ENCODE results near the gene MEGF11.

The MEGF11 gene

DNA sequence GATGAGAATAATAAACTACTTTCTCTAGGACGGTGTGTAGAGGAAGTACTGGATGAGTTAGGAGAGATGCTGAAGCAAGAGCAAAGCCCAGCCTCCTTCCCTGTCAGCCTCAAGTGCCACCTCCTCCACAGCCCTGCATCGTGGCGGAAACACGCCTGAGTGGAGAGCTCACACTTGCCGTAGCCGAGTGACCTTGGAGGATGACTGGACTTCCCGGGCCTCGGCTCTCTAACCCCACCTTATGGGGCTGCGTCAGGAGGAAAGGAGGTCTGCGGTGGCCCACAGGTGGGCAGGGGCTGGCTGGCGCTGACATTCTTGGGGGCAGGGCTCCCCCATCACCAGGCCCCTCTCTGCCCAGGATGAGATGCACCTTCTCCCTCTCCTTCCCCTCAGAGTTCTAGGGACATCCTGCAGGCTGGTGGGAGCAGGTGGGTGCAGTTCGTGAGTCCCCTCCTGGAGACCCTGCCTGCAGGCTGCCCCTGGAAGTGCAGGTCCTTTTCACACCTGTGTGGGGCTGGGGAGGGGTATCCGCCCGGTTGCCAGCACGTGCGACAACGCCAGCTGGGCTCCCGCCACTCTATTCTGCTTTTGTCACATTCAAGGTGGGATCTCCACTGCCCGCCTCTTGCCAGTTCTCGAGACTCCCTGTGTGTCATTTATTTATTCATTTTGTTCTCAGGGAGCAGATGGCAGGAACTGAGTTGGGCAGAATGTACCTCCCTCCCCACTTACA is 175.2 kb downstream of the MEGF11 start:
- DNase-seq, result no peak

DNA sequence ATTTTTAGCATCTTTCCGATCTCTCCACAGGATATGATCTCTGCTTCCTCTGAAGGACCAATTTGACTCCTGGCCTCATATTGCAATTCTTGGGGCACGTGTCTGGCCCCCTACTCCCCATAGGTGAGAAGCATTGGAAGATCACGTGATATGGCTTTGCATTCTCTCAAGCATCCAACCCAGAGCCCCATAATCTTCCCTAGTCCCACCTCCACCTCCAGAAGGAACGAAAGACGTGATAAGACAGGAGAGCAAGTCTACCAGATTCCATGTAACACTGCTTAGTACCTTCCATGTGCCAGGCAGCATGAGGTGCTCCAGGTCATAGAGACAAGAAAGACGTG is 176.3 kb downstream of the MEGF11 start:
- no peak for DNase-seq

- no peak for DNase-seq
Observed at GRCh38 chr15:66076591-66077319, 176.8 kb downstream of the MEGF11 start.

DNA sequence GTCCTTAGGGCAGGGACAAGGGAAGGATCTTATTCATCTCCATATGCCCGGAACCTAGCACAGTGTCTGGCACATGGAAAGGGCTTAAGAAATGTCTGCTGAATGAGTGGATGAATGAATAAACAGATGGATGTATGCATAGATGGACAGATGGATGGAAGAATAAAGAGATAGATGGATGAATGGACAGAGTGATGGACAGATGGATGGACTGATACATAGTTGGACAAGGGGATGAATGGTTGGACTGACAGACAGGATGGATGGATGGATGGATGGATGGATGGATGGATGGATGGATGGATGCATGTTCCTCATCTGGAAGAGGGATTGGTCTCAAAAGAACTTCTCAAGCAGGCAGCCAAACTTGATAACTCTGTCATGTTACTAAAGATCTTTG is 177.6 kb downstream of the MEGF11 start:
- no peak for DNase-seq

DNA sequence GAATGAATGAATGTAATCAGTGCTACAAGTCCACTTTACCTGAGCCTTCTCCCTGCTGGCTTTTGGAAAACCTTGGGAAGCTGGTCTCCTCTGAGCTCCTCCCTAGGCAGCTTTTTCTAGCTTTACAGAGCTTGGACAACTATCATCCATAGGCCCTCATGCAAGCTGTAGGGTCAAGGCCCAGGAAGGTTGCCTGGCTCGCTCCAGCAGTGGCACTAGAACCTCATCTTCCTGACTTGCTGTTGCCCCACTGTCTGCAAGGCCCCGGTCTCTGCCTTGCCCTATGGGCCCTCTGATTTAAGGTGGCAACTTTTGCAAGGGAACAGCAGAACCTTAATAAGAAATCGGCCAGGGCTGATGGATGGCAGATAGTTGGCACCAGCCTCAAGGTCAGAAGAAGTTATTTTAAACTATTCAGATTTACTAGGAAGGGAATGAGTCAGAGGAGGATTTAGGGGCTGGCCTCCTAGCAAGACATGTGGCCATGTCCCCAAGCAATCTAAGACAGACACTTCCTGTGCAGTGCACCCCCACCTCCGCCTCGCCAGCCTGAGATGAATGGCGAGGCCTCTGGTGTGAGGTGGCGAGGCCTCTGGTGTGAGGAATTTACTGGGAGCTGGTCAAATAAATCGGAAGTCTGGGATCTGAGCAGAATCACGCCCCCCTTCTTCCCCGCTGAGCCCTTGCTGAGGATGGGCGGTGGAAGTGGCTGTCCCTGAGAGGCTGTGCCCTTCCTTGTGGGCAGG is 180.8 kb downstream of the MEGF11 start:
- DNase-seq, result no peak

- no peak for DNase-seq
Observed at GRCh38 chr15:66071921-66072295, 181.6 kb downstream of the MEGF11 start.

DNA sequence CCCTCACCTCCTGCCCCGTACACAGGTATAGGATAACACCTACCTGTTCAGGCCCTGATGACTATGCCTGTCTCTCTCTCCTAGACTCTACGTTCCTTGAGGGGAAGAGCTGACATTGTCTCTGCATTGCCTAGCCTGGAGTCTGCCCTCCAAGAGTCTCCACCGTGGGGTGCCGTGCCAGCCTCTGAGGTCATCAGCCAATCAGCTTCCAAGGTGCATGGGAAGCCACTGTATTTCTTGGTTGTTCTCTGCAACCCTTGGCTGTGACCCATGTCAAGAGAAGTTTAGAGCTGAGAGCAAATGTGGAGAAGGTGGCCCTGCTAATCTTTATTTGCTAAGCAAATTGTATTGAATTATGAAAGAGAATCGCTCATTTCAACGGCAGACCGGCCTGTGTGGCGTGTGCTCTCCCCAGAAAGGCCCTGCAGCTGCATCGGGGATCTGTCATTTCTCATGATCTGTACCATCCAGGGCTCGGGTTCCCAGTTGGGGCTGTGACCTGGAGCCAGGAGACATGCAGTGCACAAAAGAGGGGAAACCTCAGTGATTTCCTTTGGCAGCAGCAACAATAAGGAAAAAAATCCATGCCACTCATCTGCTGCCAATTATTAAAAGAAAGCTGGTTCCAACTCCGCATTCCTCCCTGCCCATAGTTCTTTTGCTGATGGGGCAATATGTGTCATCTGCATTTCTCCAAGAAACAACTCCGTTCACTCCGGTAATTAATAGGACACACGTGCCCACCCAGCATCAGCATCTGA is 182.2 kb downstream of the MEGF11 start:
- DNase-seq, result no peak

DNA sequence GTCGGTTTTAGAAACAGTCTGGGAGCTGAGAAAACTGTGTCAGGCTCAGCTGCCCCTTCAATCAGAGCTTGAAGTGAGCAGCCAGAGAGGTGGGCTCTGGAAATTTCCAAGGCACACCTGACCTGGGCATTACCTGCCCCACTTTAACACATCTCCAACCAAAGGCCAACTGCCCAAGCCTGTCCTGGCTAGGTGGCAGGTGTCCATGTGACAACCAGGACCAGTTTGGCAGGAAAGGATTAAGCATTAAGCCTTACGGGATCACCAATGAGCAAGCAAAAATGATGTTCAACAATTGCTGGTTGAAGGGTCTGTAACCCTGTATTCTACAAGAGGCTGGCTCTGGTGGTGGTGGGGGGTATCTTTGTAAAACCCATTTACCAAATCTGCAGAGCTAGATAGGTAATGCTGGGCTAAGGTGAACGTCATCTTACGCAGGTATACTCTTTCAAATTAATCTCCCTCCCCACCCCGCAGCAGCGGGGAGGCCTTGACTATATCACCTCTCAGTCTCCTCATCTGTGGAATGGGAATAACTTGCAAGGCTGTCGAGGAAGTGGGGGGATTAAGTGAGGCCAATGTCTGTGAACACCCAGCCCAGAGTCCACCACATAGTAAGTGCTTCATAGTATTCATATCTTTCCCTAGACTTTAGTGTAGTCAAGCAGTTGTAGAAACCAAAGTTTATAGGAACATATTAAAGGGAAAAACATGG is 183.2 kb downstream of the MEGF11 start:
- DNase-seq, result no peak

DNA sequence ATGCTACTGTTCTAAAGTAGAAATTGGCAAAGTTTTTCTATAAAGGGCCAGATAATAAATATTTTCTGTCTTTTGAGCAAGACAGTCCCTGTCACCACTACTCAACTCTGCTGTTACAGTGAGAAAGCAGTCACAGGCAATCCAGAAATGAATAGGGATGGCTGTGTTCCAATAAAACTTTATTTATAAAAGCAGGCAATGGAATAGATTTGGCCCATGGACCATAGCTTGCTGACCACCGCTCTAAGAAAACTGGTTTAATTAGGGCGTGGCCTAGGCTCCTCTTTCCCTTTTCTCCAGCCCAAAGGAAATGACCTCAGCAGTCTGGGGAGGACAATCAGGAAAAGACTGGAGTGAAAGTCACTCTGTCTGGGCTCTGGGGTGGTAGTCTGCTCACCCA is 183.8 kb downstream of the MEGF11 start:
- DNase-seq, result no peak

GRCh38 chr15:66068801-66069200 is 184.7 kb downstream of the MEGF11 start:
- no peak for DNase-seq

GRCh38 chr15:66067687-66068086 is 185.9 kb downstream of the MEGF11 start:
- no peak for DNase-seq

DNA sequence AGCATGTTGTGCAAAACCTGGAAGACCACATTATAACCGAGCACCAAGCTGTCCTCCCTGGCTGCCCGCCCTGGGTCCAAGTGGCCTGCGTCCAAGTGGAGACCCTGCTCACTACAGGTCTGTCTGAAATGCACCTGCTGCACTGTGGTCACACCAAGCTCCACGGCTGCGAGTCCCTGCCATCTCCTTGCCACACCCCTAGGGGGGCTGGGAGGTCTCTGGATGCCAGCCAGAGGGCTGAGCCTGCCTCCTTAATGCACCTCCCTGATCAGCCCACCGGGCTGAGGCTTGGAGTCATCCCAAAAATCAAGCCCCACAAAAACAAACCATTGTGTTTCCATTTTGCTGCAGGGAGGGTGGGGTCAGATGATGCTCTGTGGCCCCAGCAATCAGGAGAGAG is 187.1 kb downstream of the MEGF11 start:
- DNase-seq, result peak; percentile 15

GRCh38 chr15:66066005-66066404 is 187.5 kb downstream of the MEGF11 start:
- no peak for DNase-seq

DNA sequence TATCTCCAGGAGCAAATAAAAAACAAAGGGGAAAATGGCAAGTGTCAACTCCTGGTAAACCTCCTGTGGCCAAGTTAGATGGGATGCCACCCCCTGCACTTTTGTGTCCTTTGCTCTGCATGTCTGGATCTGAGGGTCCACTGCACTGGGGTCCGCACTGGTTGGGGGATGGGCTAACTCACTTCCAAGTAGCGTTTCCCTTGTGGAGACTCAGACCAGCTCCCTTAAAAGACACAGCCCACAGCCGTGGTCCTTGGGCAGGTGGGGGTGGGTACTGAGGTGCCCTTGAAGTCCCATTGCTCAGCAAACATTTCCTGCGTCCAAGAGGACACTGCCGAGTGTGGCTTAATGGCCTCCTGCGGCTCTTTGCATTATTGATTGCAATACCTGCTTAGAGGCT is 188.2 kb downstream of the MEGF11 start:
- DNase-seq, result no peak

DNA sequence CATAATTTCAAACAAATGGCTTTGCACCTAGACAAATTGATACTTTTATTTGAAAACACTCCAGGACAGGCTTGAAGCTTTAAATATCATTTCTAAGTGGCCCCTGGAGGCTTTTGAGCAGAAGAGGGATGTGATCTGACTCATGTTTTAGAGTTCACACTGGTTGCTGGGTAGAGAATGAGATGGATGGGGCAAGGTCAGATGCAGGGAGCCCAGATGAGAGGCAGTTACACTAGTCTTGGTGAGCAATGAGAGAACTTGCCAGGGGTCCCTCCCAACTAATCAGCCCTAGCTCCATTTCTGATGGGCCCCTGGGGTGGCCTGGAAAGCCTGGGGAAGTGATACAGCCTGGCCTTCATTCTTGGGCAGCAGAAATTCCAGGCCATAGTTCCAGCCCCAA is 190.4 kb downstream of the MEGF11 start:
- DNase-seq, result no peak

DNA sequence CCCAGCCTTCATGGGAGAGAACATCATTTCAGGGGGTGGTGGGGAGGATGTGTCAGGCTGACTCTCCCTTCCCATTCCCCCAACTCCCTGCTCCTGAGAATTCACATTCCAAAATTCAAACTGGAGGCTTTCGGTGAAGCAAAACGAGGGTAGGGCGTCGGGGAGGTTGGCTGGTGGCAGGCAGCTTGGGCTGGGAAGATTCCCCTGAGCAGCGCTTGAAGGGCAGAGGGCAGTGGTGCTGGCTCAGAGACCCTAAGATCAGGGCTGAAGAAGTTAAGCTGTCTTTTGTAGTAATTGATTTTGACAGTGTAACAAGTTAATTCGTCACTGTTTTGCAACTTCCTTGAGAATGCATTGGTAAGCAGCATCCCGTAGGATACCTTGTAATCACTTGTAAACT is 196.5 kb downstream of the MEGF11 start:
- no peak for DNase-seq

DNA sequence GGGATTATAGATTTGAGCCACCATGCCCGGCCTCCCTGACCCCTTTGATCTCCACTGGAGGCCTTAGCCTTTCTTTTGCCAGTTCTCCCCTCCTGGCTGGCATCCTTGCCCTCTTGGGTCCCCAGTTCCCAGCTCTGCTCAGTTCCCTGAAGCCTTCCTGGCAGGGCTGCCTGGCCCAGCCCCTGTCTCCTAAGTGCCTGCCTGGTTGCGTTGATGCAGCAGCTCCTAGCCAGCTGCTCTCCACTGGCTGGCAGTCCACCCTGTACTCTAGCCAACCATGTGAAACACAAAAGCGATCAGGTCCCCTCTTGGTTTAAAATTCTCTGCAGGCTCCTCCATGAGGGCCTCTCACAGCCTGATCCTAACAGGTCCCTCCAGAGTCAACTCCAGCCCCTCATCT is 199.6 kb downstream of the MEGF11 start:
- DNase-seq, result no peak

DNA sequence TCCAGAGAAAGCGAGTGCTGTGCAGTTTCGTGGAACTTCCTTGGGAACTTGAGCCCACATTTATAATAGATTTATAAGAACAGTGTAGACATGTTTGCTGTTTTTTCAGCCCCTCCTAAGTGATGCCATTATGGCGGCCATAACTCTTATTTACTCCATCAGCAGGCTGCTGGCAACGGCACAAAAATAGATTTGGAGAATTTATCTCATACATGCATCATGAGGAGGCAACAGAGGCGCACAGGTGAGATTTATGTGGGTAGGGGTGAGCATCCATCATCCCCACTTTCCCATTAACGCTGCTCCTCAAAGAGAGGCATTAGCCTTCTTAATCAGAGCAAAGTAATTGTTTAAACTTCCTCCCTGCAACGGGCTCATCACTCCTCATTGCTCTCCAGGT is 201.7 kb downstream of the MEGF11 start:
- no peak for DNase-seq

DNA sequence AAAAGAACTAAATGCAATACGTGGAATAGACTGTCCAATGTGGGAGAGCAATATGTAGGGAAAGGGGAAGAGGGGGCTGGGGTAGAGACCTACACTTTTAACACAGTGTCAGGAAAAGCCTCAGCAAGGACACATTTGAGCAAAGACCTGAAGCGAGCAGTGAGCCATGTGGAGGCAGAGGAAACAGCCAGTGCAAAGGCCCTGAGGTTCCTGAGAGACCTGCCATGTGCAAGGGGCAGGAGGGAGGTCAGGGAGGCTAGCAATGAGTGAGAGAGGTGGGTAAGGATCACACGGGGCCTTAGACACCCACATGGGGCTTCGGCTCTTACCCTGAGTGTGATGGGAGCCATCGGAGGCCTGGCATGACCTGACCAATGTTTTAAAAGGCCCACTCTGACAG is 203.3 kb downstream of the MEGF11 start:
- no peak for DNase-seq

DNA sequence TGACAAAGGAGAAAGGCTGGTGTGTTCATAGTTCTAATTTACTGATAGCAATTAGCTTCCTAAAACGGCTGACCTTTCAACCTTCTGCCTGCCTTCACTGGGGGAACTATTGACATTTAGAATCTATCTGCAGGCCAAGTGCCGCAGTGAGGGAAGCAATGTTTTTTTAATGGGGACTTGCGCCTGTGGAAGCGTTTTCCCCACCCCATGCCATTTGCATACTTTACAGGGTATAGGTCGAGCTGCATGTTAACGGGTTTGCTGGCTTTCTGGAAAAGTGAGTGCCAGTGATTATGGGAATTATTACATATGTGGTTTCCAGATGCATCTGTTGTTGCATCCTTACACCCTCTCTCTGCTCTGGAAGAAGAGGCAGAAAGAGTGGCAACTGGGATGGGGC is 204.2 kb downstream of the MEGF11 start:
- DNase-seq, result no peak

DNA sequence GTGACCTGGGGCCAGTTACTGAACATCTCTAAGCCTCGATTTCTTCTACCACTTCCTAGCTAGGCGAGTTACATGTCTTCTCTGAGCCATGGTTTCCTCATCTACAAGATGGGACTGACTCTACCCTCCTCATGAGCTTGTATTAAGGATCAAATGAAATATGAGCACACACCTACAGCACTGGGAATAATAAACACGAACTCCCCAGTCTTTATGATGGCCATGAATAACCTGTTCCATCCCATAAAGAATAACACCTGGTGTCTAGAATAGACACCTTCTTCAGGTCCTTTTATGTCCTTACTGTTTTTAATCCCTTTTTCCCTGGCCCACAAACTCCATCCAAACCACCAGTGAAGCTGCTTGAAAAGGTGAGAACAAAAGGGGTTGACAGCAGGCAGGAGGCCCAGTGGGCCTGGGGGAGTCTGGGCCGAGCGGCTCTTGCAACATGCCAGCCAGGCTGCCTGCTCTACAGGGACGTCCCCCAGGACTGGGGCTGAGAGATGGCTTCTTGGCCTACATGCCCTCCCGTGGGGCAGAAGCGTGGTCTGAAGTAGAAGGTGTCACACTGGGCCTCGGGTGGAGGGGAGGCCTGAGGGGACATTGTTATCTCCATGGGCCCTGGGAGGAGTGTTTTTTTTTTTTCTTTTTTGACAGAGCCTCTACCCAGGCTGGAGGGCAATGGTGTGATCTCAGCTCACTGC is 206.1 kb downstream of the MEGF11 start:
- no peak for DNase-seq

- no peak for DNase-seq
Observed at GRCh38 chr15:66046751-66047150, 206.8 kb downstream of the MEGF11 start.
